Activated naive CD8-positive, alpha-beta T cell treated with anti-CD3 and anti-CD28 coated beads, Interleukin-2, amount 50 U/mL, for 24 hours (primary cell): Measurements from ENCODE around the gene MED12L.
A peak's percentile ranks its signal among the peaks of the same experiment; 100 is the strongest.

Experiments used
- ATAC-seq: fragments of 150-1000 bp; cut with Tn5 transposase; one replicate; pipeline ENCODE4 v1.10.0; 2021
- DNase-seq: peaks from one replicate; pipeline ENCODE4 v3.0.0; 2021
- H3K27ac Mint-ChIP-seq: one replicate; pipeline ENCODE4 v1.8.0; 2021; ENCODE audit warnings: mild to moderate bottlenecking, mixed read lengths
- H3K27me3 Mint-ChIP-seq: one replicate; pipeline ENCODE4 v1.8.0; 2021; ENCODE audit warnings: mixed read lengths
- H3K36me3 Mint-ChIP-seq: one replicate; pipeline ENCODE4 v1.8.0; 2021; ENCODE audit warnings: low read depth, mixed read lengths
- H3K4me1 Mint-ChIP-seq: one replicate; pipeline ENCODE4 v1.8.0; 2021; ENCODE audit warnings: mixed read lengths
- H3K4me3 Mint-ChIP-seq: one replicate; pipeline ENCODE4 v1.8.0; 2021; ENCODE audit warnings: mild to moderate bottlenecking, moderate library complexity, mixed read lengths
- H3K9me3 Mint-ChIP-seq: one replicate; pipeline ENCODE4 v1.8.0; 2021; ENCODE audit warnings: mixed read lengths

Gene MED12L

DNA sequence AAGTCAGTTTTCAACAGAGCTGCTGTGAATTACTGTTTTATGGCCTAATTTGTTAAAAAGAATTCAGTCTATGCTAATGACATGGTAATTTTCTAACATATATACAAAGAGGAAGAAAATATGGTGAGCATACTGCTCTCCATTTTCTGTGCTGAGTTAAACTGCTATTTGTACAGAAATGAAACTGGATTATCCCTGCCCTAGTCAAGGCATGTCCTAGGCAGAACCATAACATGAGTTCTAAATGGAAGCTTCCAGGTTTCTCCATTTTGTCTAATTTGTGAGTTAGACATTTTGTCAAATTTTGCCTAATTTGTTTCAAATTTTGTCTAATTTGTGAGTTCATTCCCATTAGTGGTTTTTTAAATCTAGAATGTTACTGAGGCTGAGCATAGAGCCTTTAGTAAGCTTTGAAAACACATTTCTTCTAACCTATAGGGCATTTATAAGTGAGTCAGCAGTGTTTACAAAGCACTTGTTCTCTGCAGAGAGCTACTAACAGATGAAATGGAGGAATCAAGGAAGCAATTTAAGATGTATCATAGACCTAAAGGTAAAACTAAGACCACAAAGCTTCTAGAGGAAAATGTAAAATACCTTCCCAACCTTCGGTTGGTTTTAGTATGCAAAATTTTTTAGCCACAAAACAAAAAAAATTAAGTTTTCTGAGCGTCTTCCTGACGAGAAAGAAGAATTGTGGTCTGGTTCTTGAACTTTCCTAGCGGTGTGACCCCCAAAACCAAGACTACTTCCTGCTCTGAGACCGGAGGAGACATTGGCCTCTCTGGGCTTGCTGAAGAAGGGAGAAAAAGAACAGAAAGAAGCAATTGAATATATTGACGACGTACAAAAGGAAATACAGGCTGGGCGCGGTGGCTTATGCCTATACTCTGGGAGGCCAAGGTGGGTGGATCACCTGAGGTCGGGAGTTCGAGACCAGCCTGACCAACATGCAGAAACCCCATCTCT, 183.1 kb downstream of the MED12L start:
- DNase-seq (peak; percentile 57), ATAC-seq (peak; percentile 94)
- no peaks in the 10 kb centered on the region for H3K9me3 Mint-ChIP-seq
- peaks cover 3% of the 10 kb centered on the region for H3K27me3 Mint-ChIP-seq
- H3K4me1 Mint-ChIP-seq, result peaks cover 49% of the 10 kb centered on the region
- peaks cover 2% of the 10 kb centered on the region for H3K36me3 Mint-ChIP-seq
- peak overlapping the region; percentile 71 for H3K4me3 Mint-ChIP-seq
- peak overlapping the region; percentile 97 for H3K27ac Mint-ChIP-seq

DNA sequence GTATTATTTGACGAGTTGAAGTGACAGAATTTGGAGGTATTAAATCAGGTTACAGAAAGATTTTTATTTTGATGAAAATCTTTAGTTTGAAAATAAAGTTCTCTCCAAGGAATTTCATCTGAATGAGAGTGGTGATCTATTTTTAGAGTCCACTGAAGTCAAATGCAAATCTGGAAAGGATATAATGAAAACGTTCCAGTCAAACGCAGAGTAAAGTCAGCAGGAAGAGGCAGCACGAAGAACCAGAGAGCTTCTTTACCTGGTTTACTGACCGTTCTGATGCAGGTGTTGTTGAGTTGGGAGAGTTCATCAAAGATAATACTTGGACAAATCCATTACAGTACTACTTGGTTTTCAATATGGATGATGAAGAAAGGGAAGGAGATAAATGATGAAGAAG, 184.2 kb downstream of the MED12L start:
- H3K9me3 Mint-ChIP-seq, result no peaks in the 10 kb centered on the region
- peaks cover 3% of the 10 kb centered on the region for H3K27me3 Mint-ChIP-seq
- no peak overlapping the region for H3K4me3 Mint-ChIP-seq
- no peak overlapping the region for H3K27ac Mint-ChIP-seq
- ATAC-seq, result no peak
- peaks cover 57% of the 10 kb centered on the region for H3K4me1 Mint-ChIP-seq
- DNase-seq, result no peak
- peaks cover 2% of the 10 kb centered on the region for H3K36me3 Mint-ChIP-seq

DNA sequence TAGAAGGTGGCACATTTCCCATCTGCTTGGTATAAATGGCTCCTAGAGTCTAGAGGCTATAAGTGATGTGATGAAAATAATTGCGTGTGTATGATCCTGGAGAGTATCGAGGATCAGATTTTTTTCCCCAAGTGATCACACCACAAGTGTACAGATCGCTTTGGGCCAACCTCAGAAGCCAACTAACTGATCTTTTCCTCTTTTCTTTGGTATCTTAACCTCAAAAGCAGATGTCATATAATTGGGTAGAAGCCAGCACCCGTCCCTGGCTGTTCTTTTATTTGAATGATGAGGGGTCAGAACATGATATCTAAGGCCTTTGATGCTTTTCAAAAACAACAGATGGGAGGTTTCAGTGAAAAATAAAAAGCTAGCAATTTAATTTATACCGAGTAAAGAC, 189.6 kb downstream of the MED12L start:
- no peaks in the 10 kb centered on the region for H3K36me3 Mint-ChIP-seq
- H3K4me1 Mint-ChIP-seq, result peaks cover 67% of the 10 kb centered on the region
- H3K27me3 Mint-ChIP-seq, result no peaks in the 10 kb centered on the region
- no peak for DNase-seq
- H3K9me3 Mint-ChIP-seq, result no peaks in the 10 kb centered on the region
- H3K4me3 Mint-ChIP-seq, result no peak overlapping the region
- no peak for ATAC-seq
- peak overlapping the region; percentile 36 for H3K27ac Mint-ChIP-seq

DNA sequence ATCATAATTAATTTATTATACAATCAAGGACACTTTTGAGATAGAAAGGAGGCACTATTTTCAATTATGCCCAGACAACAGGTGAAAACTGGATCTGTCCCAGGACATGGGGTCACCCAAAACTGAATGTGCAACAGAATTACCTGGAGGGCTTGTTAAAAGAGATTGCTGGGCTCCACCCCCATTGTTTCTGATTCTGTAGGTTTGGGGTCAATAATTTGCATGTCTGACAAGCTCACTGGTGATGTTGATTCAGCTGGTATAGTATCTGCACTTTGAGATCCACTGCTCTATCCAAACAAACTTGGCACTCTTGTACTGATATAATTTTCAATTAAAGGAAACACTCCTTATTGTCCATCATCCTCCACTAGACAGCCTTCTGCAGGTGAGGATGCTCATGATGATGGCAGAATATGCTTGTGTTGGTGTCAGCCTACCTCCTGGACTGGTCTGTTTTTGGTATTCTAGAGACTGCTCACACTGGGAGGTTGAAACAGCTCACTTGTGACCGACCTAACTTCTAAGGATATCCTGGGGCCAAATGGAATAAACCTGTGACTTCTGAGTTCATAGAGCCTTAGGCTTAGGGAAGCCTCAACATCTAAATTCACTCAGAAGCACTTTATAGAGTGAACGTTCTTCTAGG, 190.7 kb downstream of the MED12L start:
- peak; percentile 20 for ATAC-seq
- no peak overlapping the region for H3K4me3 Mint-ChIP-seq

DNA sequence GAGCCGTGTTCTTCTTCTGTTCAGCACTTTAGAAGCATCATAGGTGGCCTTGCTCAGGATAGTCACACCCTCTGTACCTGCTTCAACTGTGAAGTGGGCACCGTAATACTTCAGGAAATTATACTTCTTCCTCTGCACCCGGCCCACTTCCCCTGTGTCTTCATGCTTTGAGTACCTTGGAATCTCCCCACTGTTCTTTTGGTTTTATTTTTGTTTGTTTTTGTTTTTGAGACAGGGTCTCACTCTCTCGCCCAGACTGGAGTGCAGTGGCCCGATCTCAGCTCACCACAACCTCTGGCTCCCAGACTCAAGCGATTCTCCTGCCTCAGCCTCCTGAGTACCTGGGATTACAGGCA, 191.2 kb downstream of the MED12L start:
- ATAC-seq (no peak), DNase-seq (no peak)
- Mint-ChIP-seq H3K4me3 (peak overlapping the region; percentile 27), H3K4me1 (peaks cover 58% of the 10 kb centered on the region), H3K9me3 (no peaks in the 10 kb centered on the region), H3K36me3 (no peaks in the 10 kb centered on the region), H3K27ac (peak overlapping the region; percentile 63), H3K27me3 (no peaks in the 10 kb centered on the region)

More for the DNA sequence above, 190.7 kb downstream of the MED12L start:
- no peaks in the 10 kb centered on the region for H3K27me3 Mint-ChIP-seq
- no peak for DNase-seq
- H3K9me3 Mint-ChIP-seq, result no peaks in the 10 kb centered on the region
- no peaks in the 10 kb centered on the region for H3K36me3 Mint-ChIP-seq
- peaks cover 63% of the 10 kb centered on the region for H3K4me1 Mint-ChIP-seq
- H3K27ac Mint-ChIP-seq, result peak overlapping the region; percentile 63

DNA sequence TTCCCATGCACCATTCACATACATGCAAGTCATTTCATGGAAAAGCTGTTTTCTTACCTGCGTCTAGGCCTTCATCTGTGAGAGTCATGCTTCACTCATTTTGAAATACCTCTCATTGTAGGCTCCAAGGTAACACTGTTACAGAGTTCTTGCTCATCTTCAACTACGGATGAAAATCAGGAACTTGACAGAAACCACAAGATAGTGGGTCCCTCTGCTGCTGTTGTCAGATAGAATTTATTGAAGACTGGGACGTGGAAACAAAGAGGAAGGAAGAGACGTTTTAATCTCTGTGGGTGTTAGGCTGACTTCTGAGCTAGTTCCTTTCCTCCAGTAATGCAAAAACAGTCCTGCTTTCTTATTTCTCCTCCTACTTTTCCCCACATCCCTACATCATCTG, 192.8 kb downstream of the MED12L start, which contains the start of gene P2RY14:
Gene P2RY14 (minus strand): TSS at position 313 of the 400 bp plus-strand sequence. CDS start 64,226 bp downstream, outside the sequence.
- Mint-ChIP-seq H3K27me3 (no peaks in the 10 kb centered on the region), H3K36me3 (no peaks in the 10 kb centered on the region), H3K9me3 (no peaks in the 10 kb centered on the region), H3K4me1 (peaks cover 60% of the 10 kb centered on the region), H3K27ac (peak within 1 kb of the TSS; percentile 69), H3K4me3 (no peak within 1 kb of the TSS)
- ATAC-seq, result peak; percentile 51
- no peak for DNase-seq

DNA sequence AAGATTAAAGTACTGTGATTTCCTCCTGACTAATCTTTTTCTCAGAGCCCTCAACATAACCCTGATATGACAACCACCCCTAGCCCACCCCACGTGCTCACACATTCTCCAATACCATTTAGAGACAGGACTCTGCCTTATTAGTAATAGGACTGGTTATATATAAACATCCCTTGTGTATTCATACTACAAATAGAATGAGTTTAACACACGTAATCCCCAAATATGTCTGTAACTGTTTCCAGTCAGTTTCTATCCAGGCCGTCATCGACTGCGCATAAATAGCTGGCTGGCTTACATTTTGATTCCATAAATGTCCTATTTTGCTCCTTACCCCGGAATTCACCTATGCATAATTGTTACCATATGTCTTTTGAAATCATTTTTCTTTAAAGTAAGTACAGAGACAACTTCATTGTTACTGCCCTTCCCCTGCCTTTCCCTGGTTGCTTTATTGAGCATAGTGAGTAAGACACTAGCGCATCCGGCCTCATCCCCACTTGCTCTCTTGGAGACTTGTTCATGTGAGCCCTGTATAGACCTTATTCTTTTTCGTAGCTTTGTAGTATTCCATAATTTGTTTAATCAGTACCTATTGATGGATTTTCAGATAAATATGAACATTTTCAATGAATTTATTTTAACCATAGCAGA, 196.3 kb downstream of the MED12L start:
- no peak overlapping the region for H3K4me3 Mint-ChIP-seq
- no peak for DNase-seq
- no peak overlapping the region for H3K27ac Mint-ChIP-seq

DNA sequence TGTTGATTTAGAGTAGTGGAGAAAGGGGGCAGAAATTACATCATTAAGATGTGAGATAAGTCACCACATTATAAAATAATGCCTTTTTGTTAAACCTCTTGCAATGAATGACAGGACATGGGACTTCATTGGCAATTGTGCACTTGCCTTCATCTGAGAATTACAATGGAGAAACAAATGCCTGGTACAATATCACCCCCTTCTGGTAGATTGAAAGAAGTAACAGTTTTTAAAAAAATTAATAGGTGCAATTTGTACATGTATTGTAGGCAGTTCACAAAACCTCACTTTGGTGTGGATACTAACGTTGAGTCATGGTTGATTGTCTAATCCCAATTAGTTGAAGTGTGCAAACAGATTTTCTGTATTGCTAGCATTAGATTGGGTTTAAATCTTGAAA, 197.5 kb downstream of the MED12L start:
- Mint-ChIP-seq H3K27me3 (no peaks in the 10 kb centered on the region), H3K4me3 (no peak overlapping the region), H3K4me1 (peaks cover 38% of the 10 kb centered on the region), H3K27ac (no peak overlapping the region), H3K9me3 (no peaks in the 10 kb centered on the region), H3K36me3 (no peaks in the 10 kb centered on the region)
- DNase-seq, result no peak
- ATAC-seq, result peak; percentile 47

More for the DNA sequence above, 196.3 kb downstream of the MED12L start:
- no peaks in the 10 kb centered on the region for H3K36me3 Mint-ChIP-seq
- H3K27me3 Mint-ChIP-seq, result no peaks in the 10 kb centered on the region
- H3K9me3 Mint-ChIP-seq, result no peaks in the 10 kb centered on the region
- ATAC-seq, result no peak
- H3K4me1 Mint-ChIP-seq, result peaks cover 44% of the 10 kb centered on the region

DNA sequence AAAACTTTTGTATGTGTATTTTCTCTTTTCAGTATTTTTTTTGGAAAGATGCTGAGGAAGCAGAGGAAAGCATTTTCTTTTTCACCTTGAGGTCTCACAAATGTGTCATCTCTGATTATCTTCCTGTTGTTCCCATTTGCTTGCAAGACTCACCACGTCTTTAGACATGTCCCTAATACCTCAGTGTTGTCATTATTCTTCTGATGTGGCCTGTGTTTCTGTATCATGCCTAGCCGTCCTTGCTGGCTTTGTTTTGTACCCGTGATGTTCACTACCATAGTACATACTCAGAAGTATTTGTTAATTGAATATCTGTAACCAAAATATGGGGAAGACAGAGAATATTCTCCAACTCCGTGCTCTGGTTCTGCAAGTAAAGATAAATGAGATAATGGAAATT, 197.9 kb downstream of the MED12L start:
- no peaks in the 10 kb centered on the region for H3K36me3 Mint-ChIP-seq
- DNase-seq, result no peak
- peaks cover 33% of the 10 kb centered on the region for H3K4me1 Mint-ChIP-seq
- no peaks in the 10 kb centered on the region for H3K9me3 Mint-ChIP-seq
- no peak overlapping the region for H3K4me3 Mint-ChIP-seq
- no peaks in the 10 kb centered on the region for H3K27me3 Mint-ChIP-seq
- H3K27ac Mint-ChIP-seq, result no peak overlapping the region
- no peak for ATAC-seq

DNA sequence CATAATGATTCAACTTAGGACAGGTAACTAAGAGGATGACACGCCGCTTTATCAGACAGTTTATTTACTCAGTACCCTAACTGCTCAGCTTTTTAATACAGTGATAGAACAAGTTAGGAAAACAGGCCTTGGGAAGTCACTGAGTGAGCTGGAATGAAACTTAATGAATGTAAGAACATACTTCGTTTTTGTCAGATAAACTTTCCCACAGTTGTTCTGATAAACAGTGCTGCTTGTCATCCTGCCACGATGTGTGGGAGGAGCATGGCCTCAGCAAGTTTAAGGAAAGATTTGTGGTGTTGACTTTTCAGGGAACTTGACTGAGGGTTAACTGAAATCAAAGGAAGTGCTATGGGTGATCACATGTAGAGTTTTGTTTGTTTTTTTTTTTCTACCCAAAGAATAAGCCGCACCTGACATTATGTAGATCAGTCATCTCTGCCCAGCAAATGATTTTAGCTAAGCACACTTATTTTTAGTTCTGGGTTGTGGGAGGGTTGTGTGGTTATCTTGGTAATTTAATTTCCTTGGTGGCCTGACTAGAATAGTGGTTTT, 198.5 kb downstream of the MED12L start:
- peak overlapping the region; percentile 18 for H3K4me3 Mint-ChIP-seq

DNA sequence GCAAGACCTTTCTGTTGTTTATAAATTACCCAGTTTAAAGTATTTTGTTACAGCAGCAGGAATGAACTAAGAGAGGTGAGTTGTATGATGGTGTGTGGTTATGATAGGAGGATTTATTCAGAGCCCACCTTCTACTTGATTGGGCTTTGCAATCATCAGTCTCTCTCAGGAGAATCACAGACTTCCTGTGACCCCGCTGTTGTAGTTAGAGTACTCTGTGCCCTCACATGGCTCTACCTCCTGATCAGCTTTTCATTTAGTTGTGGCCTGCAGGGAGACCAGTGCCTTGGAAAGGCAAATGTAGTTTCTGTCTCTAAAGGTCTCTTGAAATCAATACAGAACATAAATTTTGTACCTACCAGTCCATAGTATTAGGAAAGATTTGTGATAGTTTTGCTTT, 200.5 kb downstream of the MED12L start:
- Mint-ChIP-seq H3K9me3 (no peaks in the 10 kb centered on the region), H3K4me3 (no peak overlapping the region), H3K4me1 (peaks cover 19% of the 10 kb centered on the region), H3K36me3 (no peaks in the 10 kb centered on the region), H3K27me3 (no peaks in the 10 kb centered on the region), H3K27ac (no peak overlapping the region)
- ATAC-seq (no peak), DNase-seq (no peak)

More for the DNA sequence above, 198.5 kb downstream of the MED12L start:
- ATAC-seq (peak; percentile 55), DNase-seq (no peak)
- Mint-ChIP-seq H3K27ac (peak overlapping the region; percentile 67), H3K36me3 (no peaks in the 10 kb centered on the region), H3K4me1 (peaks cover 27% of the 10 kb centered on the region), H3K27me3 (no peaks in the 10 kb centered on the region), H3K9me3 (no peaks in the 10 kb centered on the region)

DNA sequence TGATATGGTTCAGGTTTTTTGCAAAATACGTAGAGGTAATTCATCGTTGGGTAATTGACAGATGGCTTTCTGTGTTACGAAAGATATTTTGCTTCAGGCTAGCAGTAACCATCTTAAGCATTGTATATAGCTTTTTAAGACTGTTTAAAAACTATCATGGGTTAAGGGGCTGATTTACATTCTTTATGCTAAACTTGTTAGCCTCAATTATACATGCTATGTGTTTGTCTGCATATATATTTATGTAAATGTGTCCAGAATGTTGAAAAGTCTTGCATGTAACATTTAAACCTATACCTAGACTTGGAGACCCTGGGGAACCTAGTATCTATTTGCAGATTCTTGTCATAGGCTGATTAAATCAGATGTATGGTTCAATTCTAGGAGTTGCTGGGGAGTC, 204.0 kb downstream of the MED12L start:
- Mint-ChIP-seq H3K36me3 (no peaks in the 10 kb centered on the region), H3K27me3 (no peaks in the 10 kb centered on the region), H3K9me3 (no peaks in the 10 kb centered on the region), H3K4me1 (peaks cover 2% of the 10 kb centered on the region), H3K4me3 (no peak overlapping the region), H3K27ac (no peak overlapping the region)
- ATAC-seq (no peak), DNase-seq (no peak)

DNA sequence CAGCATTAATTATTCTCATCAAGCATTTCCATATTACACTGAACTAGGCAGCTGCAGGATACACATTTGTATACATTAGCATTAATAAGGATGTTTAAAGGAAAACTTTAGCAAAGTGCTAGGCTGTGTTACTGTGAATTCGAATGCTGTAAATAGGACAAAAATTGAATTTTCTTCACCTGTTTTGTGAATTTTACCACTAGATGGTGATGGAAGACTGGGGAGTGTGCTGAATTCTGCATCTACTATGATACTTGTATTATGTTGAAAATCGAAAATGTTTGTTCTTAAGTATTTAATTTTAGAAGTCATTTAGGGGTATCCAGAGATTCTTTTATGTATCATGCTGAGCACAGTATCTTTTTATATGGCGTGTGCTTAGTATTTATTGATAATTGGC, 205.2 kb downstream of the MED12L start:
- H3K4me3 Mint-ChIP-seq, result no peak overlapping the region
- no peak overlapping the region for H3K27ac Mint-ChIP-seq
- H3K36me3 Mint-ChIP-seq, result no peaks in the 10 kb centered on the region
- H3K4me1 Mint-ChIP-seq, result no peaks in the 10 kb centered on the region
- no peaks in the 10 kb centered on the region for H3K9me3 Mint-ChIP-seq
- ATAC-seq (no peak), DNase-seq (no peak)
- no peaks in the 10 kb centered on the region for H3K27me3 Mint-ChIP-seq

DNA sequence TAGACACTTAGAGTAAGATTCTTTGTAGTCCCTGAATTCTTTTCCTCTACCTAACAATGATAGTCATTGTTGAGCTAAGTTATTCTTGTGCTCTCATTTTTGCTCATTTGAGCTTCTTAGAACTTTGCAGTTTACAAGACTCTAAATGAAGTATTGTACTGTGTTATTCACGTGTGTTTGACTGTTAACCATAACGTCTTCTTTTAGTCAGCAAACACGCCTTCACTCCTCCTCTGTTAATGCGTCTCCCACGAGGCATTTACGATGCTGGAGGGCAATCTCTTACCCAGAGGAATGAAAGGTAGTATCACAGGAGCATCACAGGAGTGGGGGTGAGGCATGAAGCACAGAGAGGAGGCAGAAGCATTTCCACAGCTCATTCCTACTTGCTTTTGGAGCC, 207.7 kb downstream of the MED12L start:
- Mint-ChIP-seq H3K4me3 (no peak overlapping the region), H3K36me3 (no peaks in the 10 kb centered on the region), H3K4me1 (no peaks in the 10 kb centered on the region), H3K9me3 (no peaks in the 10 kb centered on the region), H3K27me3 (no peaks in the 10 kb centered on the region), H3K27ac (no peak overlapping the region)
- no peak for ATAC-seq
- DNase-seq, result no peak
